AG04450 (cell line): ENCODE measurements around the gene ERC1. TPM values are rescaled to one million over a fixed set of nuclear protein-coding genes. Genes with fewer than 3 reads are reported as not detected.

ENCODE experiments used
- CTCF ChIA-PET: fragments of 300-600, 350-600 bp; formaldehyde crosslinking; extraction: SDS; loops from one replicate; lab custom pipeline; 2022; ENCODE audit warnings: antibody characterized with exemption, inconsistent platforms; lab: Charles Lee
- POLR2A ChIA-PET: fragments of 350-600 bp; formaldehyde crosslinking; extraction: SDS; loops from one replicate; lab custom pipeline; 2021; ENCODE audit warnings: antibody characterized with exemption, inconsistent platforms; lab: Yijun Ruan, JAX
- DNase-seq: peaks from one replicate; pipeline ENCODE4 v3.0.0-alpha.2; 2011; ENCODE audit warnings: low read depth, low spot score
- H3K27ac ChIP-seq: one replicate; pipeline ENCODE4 v1.5.1; 2012; ENCODE audit warnings: low read depth, low read length, control low read depth
- H3K27me3 ChIP-seq: one replicate; pipeline ENCODE4 v1.6.0; 2012; ENCODE audit warnings: low read length; ENCODE audit not compliant: control insufficient read depth, insufficient read depth
- H3K4me3 ChIP-seq: 2 replicates; pipeline ENCODE4 v1.5.1; 2011; ENCODE audit warnings: mild to moderate bottlenecking, low read depth, low read length, control low read depth
- H3K9me3 ChIP-seq: 2 replicates; pipeline ENCODE4 v1.5.1; 2012; ENCODE audit warnings: low read length; ENCODE audit not compliant: control insufficient read depth, insufficient read depth
- polyA plus RNA-seq: library from polyadenylated mRNA; depleted of rRNA; stranded (reverse); fragments of >200 nt; gene quantifications from 2 replicates; pipeline ENCODE4 v1.2.3, GENCODE V29; 2011
- TF ChIP-seq, protein P1 (sequence below): IDR thresholded peaks from 2 replicates; pipeline ENCODE4 v1.5.1; 2011; ENCODE audit warnings: low read depth, low read length, control low read depth, inconsistent platforms

ERC1 gene
- polyA plus RNA-seq, 1 experiment: 28.6 TPM

DNA sequence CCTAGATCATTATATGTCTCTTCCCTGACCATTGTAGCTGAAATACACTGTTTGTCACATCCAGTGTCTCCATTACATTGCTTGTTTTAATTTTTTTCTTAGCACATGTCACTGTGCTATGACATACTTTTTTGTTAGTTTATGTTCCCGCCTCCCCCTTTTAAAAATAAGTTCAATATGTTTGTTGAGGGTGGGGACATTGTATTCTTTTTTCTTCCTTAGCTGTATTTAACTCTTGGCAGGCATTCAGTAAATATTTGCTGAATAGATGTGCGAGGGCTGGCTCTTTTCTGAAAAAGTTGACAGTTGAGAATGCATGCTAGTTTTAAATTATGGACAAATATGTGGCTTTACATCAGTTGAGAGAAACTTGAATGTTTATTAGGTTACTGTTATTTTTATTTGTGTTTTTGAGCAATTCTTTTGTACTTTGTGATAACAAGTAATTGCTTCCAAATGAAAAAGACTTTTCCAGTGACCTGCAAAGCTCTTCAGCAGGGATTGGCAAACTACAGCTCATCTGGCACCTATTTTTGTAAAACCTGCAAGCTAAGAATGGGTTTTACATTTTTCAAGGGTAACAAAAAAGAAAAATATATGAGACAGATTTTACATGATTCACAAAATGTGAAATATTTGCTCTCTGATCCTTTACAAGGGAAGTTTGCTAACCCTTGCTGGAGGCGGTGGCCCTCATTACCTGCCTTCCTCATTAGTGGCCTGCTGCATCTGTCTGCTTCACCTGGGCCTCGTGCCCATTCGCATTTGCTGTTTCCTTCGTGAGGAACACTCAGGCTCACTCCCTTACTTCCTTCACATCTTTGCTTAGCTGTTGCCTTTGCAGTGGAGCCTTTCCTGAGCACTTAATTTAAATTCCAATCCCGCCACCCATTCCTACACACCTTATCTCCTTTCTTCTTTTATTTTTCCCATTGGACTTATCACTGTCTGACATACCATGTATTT is 229.4 kb downstream of the ERC1 start:
- Histone ChIP-seq H3K9me3 (no peaks in the 10 kb centered on the region), H3K4me3 (no peak overlapping the region), H3K27ac (no peak overlapping the region), H3K27me3 (no peaks in the 10 kb centered on the region)
- TF ChIP-seq, protein P1, sequence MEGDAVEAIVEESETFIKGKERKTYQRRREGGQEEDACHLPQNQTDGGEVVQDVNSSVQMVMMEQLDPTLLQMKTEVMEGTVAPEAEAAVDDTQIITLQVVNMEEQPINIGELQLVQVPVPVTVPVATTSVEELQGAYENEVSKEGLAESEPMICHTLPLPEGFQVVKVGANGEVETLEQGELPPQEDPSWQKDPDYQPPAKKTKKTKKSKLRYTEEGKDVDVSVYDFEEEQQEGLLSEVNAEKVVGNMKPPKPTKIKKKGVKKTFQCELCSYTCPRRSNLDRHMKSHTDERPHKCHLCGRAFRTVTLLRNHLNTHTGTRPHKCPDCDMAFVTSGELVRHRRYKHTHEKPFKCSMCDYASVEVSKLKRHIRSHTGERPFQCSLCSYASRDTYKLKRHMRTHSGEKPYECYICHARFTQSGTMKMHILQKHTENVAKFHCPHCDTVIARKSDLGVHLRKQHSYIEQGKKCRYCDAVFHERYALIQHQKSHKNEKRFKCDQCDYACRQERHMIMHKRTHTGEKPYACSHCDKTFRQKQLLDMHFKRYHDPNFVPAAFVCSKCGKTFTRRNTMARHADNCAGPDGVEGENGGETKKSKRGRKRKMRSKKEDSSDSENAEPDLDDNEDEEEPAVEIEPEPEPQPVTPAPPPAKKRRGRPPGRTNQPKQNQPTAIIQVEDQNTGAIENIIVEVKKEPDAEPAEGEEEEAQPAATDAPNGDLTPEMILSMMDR: no peak
- CTCF ChIA-PET: interaction anchor here (1.6 kb wide), 1 partner anchor 103 kb away, joined by 4 read pairs; no protein-coding TSS in a partner anchor
- no peak for DNase-seq
- POLR2A ChIA-PET: no interaction called here

DNA sequence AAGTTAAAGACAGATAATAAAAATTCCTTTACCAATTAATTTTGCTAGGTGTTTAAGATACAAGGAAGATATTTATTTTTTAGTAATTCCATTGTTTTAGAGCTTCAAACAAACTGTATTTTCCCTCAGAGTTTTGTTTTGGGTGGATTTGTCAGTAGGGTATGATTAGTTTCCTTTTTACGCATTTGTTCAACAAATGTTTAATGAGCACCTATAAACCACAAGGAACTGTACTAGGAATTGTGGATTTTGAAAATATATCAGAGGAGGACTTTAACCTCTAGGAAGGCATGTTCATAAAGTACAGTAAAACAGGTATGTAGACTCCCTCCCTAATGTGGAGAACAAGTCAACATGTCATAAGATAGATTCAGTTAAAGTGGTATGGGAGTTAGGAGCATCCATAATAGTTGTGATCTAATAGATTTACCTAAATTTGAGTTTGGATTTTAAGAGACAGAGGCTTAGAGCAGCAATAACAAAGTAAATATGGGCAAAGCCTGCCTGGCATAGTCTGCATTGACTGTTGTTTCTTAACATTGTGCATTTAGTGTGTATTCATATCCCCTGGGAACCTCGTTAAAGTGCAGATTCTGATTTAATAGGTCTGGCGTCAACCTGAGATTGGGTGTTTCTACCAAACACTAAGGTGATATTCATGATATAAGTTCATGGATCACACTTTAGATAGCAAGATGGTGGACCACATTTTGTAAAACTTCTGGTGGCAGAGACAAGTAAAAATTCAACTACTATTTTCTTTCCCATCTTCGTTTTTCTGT is 232.0 kb downstream of the ERC1 start:
- no peak overlapping the region for H3K27ac ChIP-seq
- H3K4me3 ChIP-seq: no peak overlapping the region
- DNase-seq: no peak
- H3K27me3 ChIP-seq: no peaks in the 10 kb centered on the region
- TF ChIP-seq, protein P1: no peak
- H3K9me3 ChIP-seq: no peaks in the 10 kb centered on the region
- CTCF ChIA-PET: no interaction called here
- POLR2A ChIA-PET: no interaction called here

GRCh38 chr12:1226951-1227350 is 235.9 kb downstream of the ERC1 start:
- TF ChIP-seq, protein P1: no peak
- DNase-seq: no peak
- no peaks in the 10 kb centered on the region for H3K9me3 ChIP-seq
- H3K4me3 ChIP-seq: no peak overlapping the region
- ChIA-PET POLR2A (no interaction called here), CTCF (no interaction called here)
- no peak overlapping the region for H3K27ac ChIP-seq
- H3K27me3 ChIP-seq: no peaks in the 10 kb centered on the region

DNA sequence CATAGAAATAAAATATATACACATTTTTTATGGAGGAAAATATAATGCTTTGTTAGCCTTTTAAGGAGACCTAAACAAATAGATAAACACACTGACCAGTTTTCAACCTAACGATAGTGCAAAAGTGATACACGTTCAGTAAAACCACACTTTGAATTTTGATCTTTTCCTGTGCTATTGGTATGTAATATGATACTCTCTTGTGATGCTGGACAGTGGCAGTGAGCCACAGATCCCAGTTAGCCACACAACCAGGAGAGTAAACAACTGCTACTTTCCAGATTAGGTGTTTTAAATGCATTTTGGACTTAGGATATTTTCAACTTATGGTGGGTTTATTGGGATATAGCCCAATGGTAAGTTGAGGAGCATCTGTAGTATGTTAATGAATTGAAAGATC is 243.1 kb downstream of the ERC1 start:
- POLR2A ChIA-PET: no interaction called here
- CTCF ChIA-PET: no interaction called here
- DNase-seq: no peak
- TF ChIP-seq, protein P1: no peak
- Histone ChIP-seq H3K9me3 (no peaks in the 10 kb centered on the region), H3K27me3 (no peaks in the 10 kb centered on the region), H3K4me3 (no peak overlapping the region), H3K27ac (no peak overlapping the region)
